ENCODE measurements around the gene PRDX1. TPM values are rescaled to one million over a fixed set of nuclear protein-coding genes. Genes with fewer than 3 reads are reported as not detected.

PRDX1 gene
- total RNA-seq: 232 TPM
- polyA plus RNA-seq: 491 TPM

DNA sequence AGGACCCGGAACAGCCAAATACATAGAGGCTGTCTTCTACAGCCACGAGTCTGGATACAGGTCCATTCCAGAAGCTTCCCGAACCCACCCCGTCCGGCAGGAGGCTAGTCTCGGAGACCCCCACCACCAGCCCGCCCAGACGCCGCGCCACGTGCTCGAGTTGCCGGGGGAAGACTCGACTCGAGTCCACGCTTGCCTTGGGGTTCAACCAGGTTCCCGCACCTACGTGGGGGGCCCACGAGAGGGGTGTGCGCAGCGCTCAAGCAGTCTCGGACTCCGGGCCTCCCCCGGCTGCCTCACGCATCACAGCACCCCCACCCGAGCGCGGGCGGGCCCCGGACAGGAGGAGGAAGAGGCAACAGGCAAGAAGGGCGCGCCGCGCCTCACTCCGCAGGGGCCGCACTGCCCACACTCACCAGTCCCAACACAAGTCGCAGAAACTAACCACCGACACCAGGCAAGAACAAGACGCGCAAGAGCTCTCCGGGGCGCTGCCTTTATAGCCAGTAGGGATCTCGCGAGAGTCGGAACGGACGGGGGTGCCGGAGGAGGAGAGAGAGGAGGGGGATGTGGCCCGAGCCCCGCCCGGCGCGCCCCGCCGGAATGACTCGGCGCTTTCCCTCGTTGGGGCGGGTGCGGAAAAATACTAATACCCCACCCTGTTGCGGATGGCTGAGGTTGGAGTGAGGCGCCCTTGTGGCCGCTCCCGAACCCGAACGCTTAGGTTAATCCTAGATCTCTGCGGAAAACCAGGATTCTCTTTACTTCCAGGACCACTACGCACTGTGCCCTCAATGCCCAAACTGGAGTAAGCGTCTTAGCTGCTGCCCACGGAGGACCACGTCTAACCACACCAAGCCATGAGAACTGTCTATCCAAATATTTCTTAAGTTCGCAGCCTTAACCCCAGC lies at the start of gene PRDX1:
Gene PRDX1 (minus strand): TSS at position 472 of the 911 bp plus-strand sequence. CDS start 2,841 bp downstream, outside the sequence.
- WGBS: under 1% methylated on average over 72 of the region's 72 CpGs
- H3K27ac ChIP-seq (ENCODE audit: low read depth): peak within 1 kb of the TSS; percentile 87
- DNase-seq (ENCODE audit: extremely low spot score): peak; percentile 94
- peaks cover 2% of the 10 kb centered on the region for H3K4me1 ChIP-seq (ENCODE audit: insufficient read depth)
- no peaks in the 10 kb centered on the region for H3K36me3 ChIP-seq (ENCODE audit: insufficient read depth)
- peak within 1 kb of the TSS; percentile 86 for H3K4me3 ChIP-seq (ENCODE audit: low read depth, low read length)

DNA sequence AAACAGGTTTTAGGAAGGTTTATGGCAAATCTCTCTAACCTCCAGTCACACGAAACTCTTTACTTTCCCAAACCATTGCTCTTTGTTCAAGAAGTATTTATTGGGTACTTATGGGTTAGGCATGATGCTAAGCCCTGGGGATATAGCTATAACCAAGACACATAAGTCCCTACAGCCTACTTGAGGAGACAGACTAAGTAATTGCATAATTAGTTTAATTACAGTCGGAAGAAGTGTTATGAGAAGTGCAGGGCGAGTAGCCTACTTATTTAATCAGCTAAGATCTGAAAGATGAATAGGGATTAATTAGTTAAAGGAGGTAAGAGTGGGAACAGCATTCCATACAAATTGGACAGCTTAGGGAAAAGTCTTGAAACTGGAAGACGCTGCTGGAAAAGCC lies 48.9 kb upstream of the PRDX1 start:
- Histone ChIP-seq H3K27ac (ENCODE audit: low read depth) (no peak overlapping the region), H3K4me1 (ENCODE audit: insufficient read depth) (no peaks in the 10 kb centered on the region), H3K36me3 (ENCODE audit: insufficient read depth) (peaks cover 2% of the 10 kb centered on the region), H3K4me3 (ENCODE audit: low read depth, low read length) (no peak overlapping the region)
- WGBS: 88% methylated on average over 4 of the region's 4 CpGs
- DNase-seq (ENCODE audit: extremely low spot score): no peak

DNA sequence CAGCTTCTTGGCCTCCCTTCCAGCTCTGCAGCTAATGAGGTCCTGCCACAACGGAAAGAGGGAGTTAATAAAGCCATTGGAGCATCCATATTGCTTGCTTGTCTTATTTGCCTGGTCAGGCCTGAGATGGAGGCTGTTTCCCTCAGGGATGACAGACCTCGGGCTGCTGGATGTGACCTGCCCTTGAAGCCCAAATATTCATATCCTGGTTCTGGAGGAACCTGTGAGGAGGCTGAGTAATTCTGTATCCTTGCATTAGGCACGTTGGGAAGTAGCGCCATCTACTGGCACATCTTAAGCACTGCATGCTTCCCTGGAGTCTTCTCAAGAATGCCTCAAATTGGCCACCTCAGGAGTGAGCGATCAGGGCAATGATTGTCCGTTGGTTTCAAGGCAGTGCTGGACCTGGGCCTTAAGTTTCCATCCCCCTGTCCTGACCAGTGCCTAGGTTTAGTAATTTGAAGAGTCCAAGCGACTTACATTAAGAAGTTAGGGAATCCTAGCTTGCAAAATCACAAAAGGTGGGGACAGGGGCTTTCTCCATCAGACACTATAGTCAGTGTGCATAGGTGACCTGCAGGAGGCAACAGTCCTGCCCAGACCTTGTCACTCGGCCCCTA lies 48.4 kb upstream of the PRDX1 start:
- H3K4me3 ChIP-seq (ENCODE audit: low read depth, low read length): no peak overlapping the region
- no peak overlapping the region for H3K27ac ChIP-seq (ENCODE audit: low read depth)
- 16% methylated on average over 8 of the region's 8 CpGs for WGBS
- peaks cover 2% of the 10 kb centered on the region for H3K36me3 ChIP-seq (ENCODE audit: insufficient read depth)
- peak; percentile 32 for DNase-seq (ENCODE audit: extremely low spot score)
- H3K4me1 ChIP-seq (ENCODE audit: insufficient read depth): no peaks in the 10 kb centered on the region

DNA sequence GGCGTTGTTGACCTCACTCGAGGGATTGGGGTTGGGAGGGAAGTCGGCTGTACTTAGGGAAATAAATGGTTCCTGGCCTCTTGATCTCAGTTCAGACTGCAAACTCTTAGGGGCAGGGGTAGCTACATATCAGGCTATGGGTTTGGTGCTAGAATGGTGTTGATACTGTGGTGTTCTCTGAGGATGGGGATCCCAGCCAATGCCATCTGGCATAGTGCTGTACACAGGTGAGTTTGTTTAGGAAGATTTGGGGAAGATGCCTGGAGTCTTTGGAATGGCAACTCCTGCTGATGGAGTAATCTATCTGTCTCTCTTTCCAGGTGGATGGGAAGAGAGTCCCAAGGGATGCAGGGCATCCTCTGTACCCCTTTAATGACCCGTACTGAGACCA lies 47.9 kb upstream of the PRDX1 start:
- no peak for DNase-seq (ENCODE audit: extremely low spot score)
- 41% methylated on average over 4 of the region's 4 CpGs for WGBS
- H3K27ac ChIP-seq (ENCODE audit: low read depth): no peak overlapping the region
- peaks cover 2% of the 10 kb centered on the region for H3K36me3 ChIP-seq (ENCODE audit: insufficient read depth)
- H3K4me3 ChIP-seq (ENCODE audit: low read depth, low read length): no peak overlapping the region
- H3K4me1 ChIP-seq (ENCODE audit: insufficient read depth): no peaks in the 10 kb centered on the region

DNA sequence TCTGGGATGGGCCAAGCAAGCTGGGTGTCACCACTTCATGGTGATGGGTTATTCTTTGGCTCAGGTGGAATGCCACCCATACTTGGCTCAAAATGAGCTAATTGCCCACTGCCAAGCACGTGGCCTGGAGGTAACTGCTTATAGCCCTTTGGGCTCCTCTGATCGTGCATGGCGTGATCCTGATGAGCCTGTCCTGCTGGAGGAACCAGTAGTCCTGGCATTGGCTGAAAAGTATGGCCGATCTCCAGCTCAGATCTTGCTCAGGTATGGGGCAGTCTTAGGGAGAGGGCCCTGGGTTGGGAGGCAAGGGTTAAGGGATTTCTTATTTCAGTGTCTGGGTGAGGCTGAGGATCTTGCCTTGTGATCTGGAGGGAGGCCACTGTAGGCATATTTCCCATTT lies 46.7 kb upstream of the PRDX1 start:
- WGBS: 79% methylated on average over 4 of the region's 4 CpGs
- no peak for DNase-seq (ENCODE audit: extremely low spot score)
- Histone ChIP-seq H3K4me1 (ENCODE audit: insufficient read depth) (no peaks in the 10 kb centered on the region), H3K36me3 (ENCODE audit: insufficient read depth) (peaks cover 2% of the 10 kb centered on the region), H3K27ac (ENCODE audit: low read depth) (no peak overlapping the region), H3K4me3 (ENCODE audit: low read depth, low read length) (no peak overlapping the region)

DNA sequence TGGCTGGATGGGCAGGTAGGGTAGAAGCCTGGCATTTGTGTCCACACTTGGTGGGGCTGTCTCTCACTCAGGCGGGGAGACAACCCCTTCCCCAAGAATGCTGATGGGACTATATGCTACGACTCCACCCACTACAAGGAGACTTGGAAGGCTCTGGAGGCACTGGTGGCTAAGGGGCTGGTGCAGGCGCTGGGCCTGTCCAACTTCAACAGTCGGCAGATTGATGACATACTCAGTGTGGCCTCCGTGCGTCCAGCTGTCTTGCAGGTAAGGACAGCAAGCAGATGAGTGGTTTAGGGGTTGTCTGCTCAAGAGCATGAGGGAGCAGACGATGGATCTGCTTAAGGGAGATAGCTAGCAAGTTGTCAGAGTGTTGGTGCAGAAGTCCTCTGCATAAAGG lies 46.2 kb upstream of the PRDX1 start:
- DNase-seq (ENCODE audit: extremely low spot score): no peak
- Histone ChIP-seq H3K4me1 (ENCODE audit: insufficient read depth) (no peaks in the 10 kb centered on the region), H3K4me3 (ENCODE audit: low read depth, low read length) (no peak overlapping the region), H3K36me3 (ENCODE audit: insufficient read depth) (peaks cover 2% of the 10 kb centered on the region), H3K27ac (ENCODE audit: low read depth) (no peak overlapping the region)
- WGBS: 90% methylated on average over 7 of the region's 7 CpGs

DNA sequence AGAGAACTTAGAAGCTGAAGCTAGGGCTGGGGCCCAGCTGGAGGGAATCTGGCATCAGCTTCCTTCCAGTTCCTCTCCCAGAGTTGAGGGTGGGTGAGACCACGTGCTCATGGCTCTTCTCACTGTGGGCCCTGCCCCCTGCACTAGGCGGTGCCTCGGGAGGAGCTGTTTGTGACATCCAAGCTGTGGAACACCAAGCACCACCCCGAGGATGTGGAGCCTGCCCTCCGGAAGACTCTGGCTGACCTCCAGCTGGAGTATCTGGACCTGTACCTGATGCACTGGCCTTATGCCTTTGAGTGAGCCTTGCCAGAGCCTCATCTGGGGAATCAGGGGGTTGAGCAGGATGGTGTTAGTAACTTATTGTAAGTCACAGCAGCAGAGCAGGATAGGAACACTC lies 45.0 kb upstream of the PRDX1 start:
- no peak for DNase-seq (ENCODE audit: extremely low spot score)
- peaks cover 5% of the 10 kb centered on the region for H3K36me3 ChIP-seq (ENCODE audit: insufficient read depth)
- no peaks in the 10 kb centered on the region for H3K4me1 ChIP-seq (ENCODE audit: insufficient read depth)
- H3K4me3 ChIP-seq (ENCODE audit: low read depth, low read length): no peak overlapping the region
- WGBS: 28% methylated on average over 5 of the region's 5 CpGs
- H3K27ac ChIP-seq (ENCODE audit: low read depth): no peak overlapping the region

DNA sequence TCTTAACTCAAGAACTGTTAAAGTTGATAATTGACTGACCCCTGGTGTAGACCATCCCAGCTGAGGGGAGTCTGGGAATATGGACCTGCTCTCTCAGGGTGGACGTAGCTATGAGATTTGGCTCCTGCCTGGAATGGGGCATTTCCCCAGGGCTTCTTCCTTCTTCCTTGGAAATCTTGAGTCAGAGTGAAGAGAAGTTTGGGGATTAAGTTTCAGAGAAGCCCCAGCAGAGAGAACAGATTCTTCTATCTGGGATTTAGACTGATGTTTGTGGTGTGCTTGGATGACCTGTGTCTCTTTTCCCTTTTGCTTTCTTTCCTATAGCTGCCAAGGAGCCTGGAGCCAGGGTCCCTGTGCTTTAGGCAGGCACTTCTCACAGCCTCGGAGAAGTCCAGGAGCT lies 42.2 kb upstream of the PRDX1 start:
- Histone ChIP-seq H3K4me3 (ENCODE audit: low read depth, low read length) (no peak overlapping the region), H3K36me3 (ENCODE audit: insufficient read depth) (peaks cover 5% of the 10 kb centered on the region), H3K4me1 (ENCODE audit: insufficient read depth) (no peaks in the 10 kb centered on the region), H3K27ac (ENCODE audit: low read depth) (no peak overlapping the region)
- no peak for DNase-seq (ENCODE audit: extremely low spot score)
- WGBS: 94% methylated on average over 2 of the region's 2 CpGs

DNA sequence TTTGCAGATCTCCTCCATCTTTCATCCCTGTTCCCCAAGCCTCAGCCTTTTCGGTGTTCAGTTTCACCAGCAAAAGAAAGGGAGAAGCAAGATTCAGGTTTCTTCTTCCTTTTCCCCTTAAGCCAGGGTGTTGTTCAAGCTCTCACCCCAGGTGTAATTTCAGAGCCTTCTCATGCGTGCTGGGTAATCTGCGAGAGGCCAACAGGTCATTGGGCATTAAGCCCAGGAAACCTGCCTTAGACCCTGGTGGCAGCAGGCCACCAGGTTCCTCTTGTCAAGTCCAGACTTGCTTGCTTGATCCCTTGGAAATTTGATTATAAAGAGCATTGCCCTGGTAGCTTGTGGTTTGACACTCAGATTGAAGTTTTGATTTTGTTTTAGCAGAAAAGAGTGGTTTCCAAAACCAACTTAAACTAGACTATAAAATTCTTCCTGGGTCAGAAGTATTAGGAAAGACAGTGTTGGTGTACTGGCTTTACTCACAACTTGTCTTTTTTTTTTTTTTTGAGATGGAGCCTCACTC lies 35.8 kb upstream of the PRDX1 start:
- 71% methylated on average over 3 of the region's 3 CpGs for WGBS
- no peaks in the 10 kb centered on the region for H3K4me1 ChIP-seq (ENCODE audit: insufficient read depth)
- H3K27ac ChIP-seq (ENCODE audit: low read depth): no peak overlapping the region
- no peak overlapping the region for H3K4me3 ChIP-seq (ENCODE audit: low read depth, low read length)
- peaks cover 5% of the 10 kb centered on the region for H3K36me3 ChIP-seq (ENCODE audit: insufficient read depth)
- DNase-seq (ENCODE audit: extremely low spot score): no peak

DNA sequence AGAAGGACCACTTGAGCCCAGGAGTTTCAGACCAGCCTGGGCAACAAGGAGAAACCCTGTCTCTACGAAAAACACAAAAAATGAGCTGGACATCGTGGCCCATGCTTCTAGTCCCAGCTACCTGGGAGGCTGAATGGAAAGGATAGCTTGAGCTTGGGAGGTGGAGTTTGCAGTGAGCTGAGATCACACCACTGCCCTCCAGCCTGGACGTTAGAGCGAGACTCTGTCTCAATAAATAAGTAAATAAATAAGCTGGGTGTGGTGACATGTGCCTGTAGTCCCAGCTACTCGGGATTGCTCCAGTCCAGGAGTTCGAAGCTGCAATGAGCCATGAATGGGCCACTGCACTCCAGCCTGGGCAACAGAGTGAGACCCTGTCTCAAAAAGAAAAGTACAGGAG lies 32.5 kb upstream of the PRDX1 start:
- DNase-seq (ENCODE audit: extremely low spot score): no peak
- WGBS: 81% methylated on average over 6 of the region's 6 CpGs
- Histone ChIP-seq H3K27ac (ENCODE audit: low read depth) (no peak overlapping the region), H3K4me1 (ENCODE audit: insufficient read depth) (no peaks in the 10 kb centered on the region), H3K36me3 (ENCODE audit: insufficient read depth) (peaks cover 1% of the 10 kb centered on the region), H3K4me3 (ENCODE audit: low read depth, low read length) (no peak overlapping the region)

DNA sequence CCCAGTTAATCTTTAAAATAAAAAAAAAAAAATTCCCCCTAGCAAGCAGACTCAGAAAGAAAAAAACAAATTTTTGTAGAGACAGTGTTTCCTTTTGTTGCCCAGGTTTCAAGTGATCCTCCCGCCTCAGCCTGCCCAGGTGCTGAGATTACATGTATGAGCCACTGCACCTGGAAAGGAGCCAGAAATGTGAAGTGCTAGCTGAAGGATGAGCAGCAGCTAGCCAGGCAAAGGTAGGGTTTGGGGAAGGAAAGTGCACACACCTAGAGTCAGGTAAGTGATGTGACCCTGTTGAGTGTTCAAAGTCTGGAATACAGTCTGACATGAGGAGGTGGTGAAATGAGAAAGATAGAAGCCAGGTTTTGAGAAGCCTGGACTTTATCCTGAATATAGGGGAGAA lies 30.6 kb upstream of the PRDX1 start:
- 87% methylated on average over 1 of the region's 1 CpG for WGBS
- H3K4me3 ChIP-seq (ENCODE audit: low read depth, low read length): no peak overlapping the region
- H3K27ac ChIP-seq (ENCODE audit: low read depth): no peak overlapping the region
- no peaks in the 10 kb centered on the region for H3K4me1 ChIP-seq (ENCODE audit: insufficient read depth)
- no peak for DNase-seq (ENCODE audit: extremely low spot score)
- no peaks in the 10 kb centered on the region for H3K36me3 ChIP-seq (ENCODE audit: insufficient read depth)

DNA sequence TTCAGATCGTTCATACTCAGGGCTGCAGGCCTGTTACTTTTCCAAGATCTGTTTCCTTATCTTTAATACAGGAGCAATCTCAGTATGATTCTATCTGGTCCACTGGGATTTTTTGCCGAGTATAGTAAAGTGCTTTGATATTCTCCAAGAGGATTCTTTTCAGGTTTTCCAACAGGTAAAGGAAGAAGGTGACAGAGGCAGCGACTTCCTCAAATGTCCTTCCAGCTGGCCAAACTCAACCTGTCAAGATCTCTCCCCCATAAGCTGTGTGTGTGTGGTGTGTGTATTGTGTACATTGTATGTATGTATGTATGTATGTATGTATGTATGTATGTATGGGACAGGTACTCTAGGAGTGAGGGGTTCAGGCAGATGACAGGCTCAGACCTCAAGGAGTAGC lies 30.0 kb upstream of the PRDX1 start:
- no peak for DNase-seq (ENCODE audit: extremely low spot score)
- no peak overlapping the region for H3K27ac ChIP-seq (ENCODE audit: low read depth)
- H3K4me1 ChIP-seq (ENCODE audit: insufficient read depth): no peaks in the 10 kb centered on the region
- peak overlapping the region; percentile 48 for H3K4me3 ChIP-seq (ENCODE audit: low read depth, low read length)
- no peaks in the 10 kb centered on the region for H3K36me3 ChIP-seq (ENCODE audit: insufficient read depth)
- WGBS: 20% methylated on average over 3 of the region's 3 CpGs

DNA sequence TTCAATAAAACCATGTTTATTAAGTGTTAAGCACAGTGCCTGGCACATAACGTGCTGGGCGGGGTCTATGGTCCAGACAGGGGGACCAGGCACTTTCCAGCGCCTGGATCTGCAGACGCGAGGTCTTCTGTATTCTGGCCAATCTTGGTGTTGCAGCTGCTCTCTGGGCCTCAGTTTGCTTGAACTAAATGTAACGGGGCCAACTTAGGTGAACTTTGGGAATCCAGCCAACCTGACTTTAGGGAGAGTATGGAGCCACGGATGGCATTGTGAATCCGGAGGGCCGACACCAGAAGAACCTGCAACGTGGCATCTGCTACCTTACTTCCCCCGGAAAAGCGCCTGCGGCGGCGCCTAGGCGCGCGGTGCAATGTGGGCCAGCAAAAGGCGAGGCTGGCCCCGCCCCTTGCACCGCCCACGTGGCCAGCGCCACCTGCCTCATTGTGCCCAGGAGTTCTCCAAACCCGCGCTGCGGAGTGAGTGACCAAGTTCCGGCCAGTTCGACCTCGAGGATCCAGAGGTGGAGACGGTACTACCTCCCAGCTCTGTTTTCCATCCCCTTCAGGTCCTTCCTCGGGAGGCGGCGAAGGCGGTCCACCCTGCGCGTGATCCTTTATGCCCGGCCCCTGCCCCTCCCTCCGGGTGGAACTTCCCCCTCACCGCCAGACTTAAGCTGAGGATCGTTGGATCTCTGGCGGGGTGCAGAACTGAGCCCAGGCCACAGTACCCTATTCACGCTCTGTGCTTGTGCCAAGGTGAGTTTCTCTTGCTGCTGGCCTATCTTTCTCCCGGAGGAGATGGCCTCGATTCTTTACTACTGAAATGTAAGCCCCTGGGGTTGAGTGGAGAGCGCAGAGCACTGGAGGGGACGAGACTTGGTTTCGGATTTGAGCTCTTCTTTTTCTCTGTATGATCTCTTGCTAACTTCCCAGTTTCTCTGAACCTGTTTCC lies 29.0 kb upstream of the PRDX1 start, which contains the start of gene AKR1A1:
Gene AKR1A1 (plus strand): TSS at position 426 of the 951 bp plus-strand sequence. CDS start 10,969 bp downstream, outside the sequence.
- H3K36me3 ChIP-seq (ENCODE audit: insufficient read depth): no peaks in the 10 kb centered on the region
- peak; percentile 66 for DNase-seq (ENCODE audit: extremely low spot score)
- peak within 1 kb of the TSS; percentile 69 for H3K27ac ChIP-seq (ENCODE audit: low read depth)
- peak within 1 kb of the TSS; percentile 48 for H3K4me3 ChIP-seq (ENCODE audit: low read depth, low read length)
- H3K4me1 ChIP-seq (ENCODE audit: insufficient read depth): no peaks in the 10 kb centered on the region
- WGBS: under 1% methylated on average over 47 of the region's 47 CpGs

All from urinary bladder (tissue), 4 donors.